ENCODE results near the gene NFIB.

DNA sequence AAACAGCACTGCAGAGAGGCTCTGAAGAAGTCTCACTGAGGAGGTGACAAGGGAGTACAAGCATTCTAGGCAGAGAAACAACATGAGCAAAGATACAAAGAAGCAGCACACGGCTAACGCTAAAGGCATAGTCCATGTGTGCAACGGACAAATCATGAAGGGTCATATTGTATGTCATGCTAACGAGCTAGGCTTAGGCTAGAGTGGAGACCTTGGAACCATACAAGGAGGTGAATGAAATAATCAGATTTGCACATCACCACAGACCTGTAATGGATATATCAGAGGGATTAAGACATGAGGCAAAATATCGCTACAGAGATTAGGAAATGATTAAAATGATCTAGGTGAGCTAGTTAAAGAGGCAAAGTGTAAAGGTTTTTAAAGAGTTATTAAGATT is 145.6 kb downstream of the NFIB start:
- TF ChIP-seq, protein P1, sequence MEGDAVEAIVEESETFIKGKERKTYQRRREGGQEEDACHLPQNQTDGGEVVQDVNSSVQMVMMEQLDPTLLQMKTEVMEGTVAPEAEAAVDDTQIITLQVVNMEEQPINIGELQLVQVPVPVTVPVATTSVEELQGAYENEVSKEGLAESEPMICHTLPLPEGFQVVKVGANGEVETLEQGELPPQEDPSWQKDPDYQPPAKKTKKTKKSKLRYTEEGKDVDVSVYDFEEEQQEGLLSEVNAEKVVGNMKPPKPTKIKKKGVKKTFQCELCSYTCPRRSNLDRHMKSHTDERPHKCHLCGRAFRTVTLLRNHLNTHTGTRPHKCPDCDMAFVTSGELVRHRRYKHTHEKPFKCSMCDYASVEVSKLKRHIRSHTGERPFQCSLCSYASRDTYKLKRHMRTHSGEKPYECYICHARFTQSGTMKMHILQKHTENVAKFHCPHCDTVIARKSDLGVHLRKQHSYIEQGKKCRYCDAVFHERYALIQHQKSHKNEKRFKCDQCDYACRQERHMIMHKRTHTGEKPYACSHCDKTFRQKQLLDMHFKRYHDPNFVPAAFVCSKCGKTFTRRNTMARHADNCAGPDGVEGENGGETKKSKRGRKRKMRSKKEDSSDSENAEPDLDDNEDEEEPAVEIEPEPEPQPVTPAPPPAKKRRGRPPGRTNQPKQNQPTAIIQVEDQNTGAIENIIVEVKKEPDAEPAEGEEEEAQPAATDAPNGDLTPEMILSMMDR (conservative IDR thresholded peaks at IDR 0.05; ENCODE audit: low read depth, low read length): no peak
- no peak for TF ChIP-seq EZH2 (IDR thresholded peaks at IDR 0.05; ENCODE audit: low read length, unreplicated experiment)

All from PC-3 (cell line).